ENCODE data around the gene UBL4A. TPM values are rescaled to one million over a fixed set of nuclear protein-coding genes. Genes with fewer than 3 reads are reported as not detected.
A peak's percentile ranks its signal among the peaks of the same experiment; 100 is the strongest.

UBL4A gene
- total RNA-seq, 2 donors from 2014 or later, result 44.4 to 48.4 TPM

GRCh38 chrX:154486052-154486395, 391 bp downstream of the UBL4A start:
- DNase-seq (peak; percentile 48), ATAC-seq (no peak)
- intact Hi-C loops (cut with DNase I), result no loop called here

- ATAC-seq, result no peak
- intact Hi-C loops (cut with DNase I), result no loop called here
- DNase-seq, result no peak
These were observed 1.0 kb downstream of the UBL4A start for GRCh38 chrX:154485150-154486051.

- intact Hi-C loops (cut with DNase I), result no loop called here
- ATAC-seq (peak in 1 of 2 donors; percentile 10), DNase-seq (no peak)
These were observed 1.9 kb downstream of the UBL4A start for GRCh38 chrX:154484255-154485149.

GRCh38 chrX:154483325-154483724, 3.1 kb downstream of the UBL4A start:
- DNase-seq (no peak), ATAC-seq (no peak)
- intact Hi-C loops (cut with DNase I), result no loop called here

- DNase-seq (no peak), ATAC-seq (no peak)
- intact Hi-C loops (cut with DNase I), result no loop called here
These were observed 3.6 kb downstream of the UBL4A start for GRCh38 chrX:154482786-154483185.

GRCh38 chrX:154481911-154482601, 4.4 kb downstream of the UBL4A start:
- no peak for DNase-seq
- intact Hi-C loops (cut with DNase I), result no loop called here
- no peak for ATAC-seq

GRCh38 chrX:154481195-154481594, 5.2 kb downstream of the UBL4A start:
- ATAC-seq (no peak), DNase-seq (no peak)
- intact Hi-C loops (cut with DNase I), result no loop called here

GRCh38 chrX:154478728-154479622, 7.4 kb downstream of the UBL4A start, which contains the start of gene LAGE3:
Gene LAGE3 (minus strand): TSS chrX:154479281. CDS start chrX:154478915, 366 bp downstream.
- intact Hi-C loops (cut with DNase I), result no loop called here
- DNase-seq (peak; percentile 93), ATAC-seq (peak; percentile 95 to 97)

- intact Hi-C loops (cut with DNase I), result no loop called here
- ATAC-seq (peak in 1 of 2 donors; percentile 1), DNase-seq (no peak)
These were observed 8.4 kb downstream of the UBL4A start for GRCh38 chrX:154477891-154478477.

GRCh38 chrX:154476821-154477220, 9.6 kb downstream of the UBL4A start:
- ATAC-seq (no peak), DNase-seq (no peak)
- intact Hi-C loops (cut with DNase I), result no loop called here

GRCh38 chrX:154473683-154474082, 12.7 kb downstream of the UBL4A start:
- intact Hi-C loops (cut with DNase I), result no loop called here
- DNase-seq, result no peak
- ATAC-seq, result no peak

- no peak for ATAC-seq
- no peak for DNase-seq
- intact Hi-C loops (cut with DNase I), result no loop called here
These were observed 13.5 kb downstream of the UBL4A start for GRCh38 chrX:154472685-154473632.

- intact Hi-C loops (cut with DNase I), result no loop called here
- DNase-seq, result no peak
- ATAC-seq, result no peak
These were observed 14.4 kb downstream of the UBL4A start for GRCh38 chrX:154471839-154472684.

- intact Hi-C loops (cut with DNase I), result no loop called here
- ATAC-seq (no peak), DNase-seq (no peak)
These were observed 15.4 kb downstream of the UBL4A start for GRCh38 chrX:154470914-154471568.

GRCh38 chrX:154470434-154470833, 16.0 kb downstream of the UBL4A start:
- intact Hi-C loops (cut with DNase I), result no loop called here
- no peak for ATAC-seq
- DNase-seq, result no peak

- no peak for ATAC-seq
- DNase-seq, result no peak
- intact Hi-C loops (cut with DNase I), result no loop called here
These were observed 16.5 kb downstream of the UBL4A start for GRCh38 chrX:154469880-154470279.
